A204.1 (cell line): Measurements from ENCODE around the gene KLF15.

Source experiments
- FAIRE-seq: peaks from 2 replicates; lab custom pipeline; 2012; peaks lifted over from hg19 to GRCh38; lab: Jason Lieb, UNC

The KLF15 gene

GRCh38 chr3:126306397-126306796, 50.8 kb downstream of the KLF15 start:
- FAIRE-seq = no peak

- FAIRE-seq = no peak
These were observed 51.8 kb downstream of the KLF15 start for GRCh38 chr3:126305427-126305826.

- FAIRE-seq = no peak
These were observed 52.5 kb downstream of the KLF15 start for GRCh38 chr3:126304704-126305103.

- FAIRE-seq = no peak
These were observed 52.9 kb downstream of the KLF15 start for GRCh38 chr3:126304291-126304690.

GRCh38 chr3:126303272-126303671, 53.9 kb downstream of the KLF15 start:
- no peak for FAIRE-seq

- no peak for FAIRE-seq
These were observed 56.3 kb downstream of the KLF15 start for GRCh38 chr3:126300761-126301481.

- FAIRE-seq = no peak
These were observed 57.0 kb downstream of the KLF15 start for GRCh38 chr3:126300001-126300760.

GRCh38 chr3:126295407-126295939, 61.7 kb downstream of the KLF15 start:
- no peak for FAIRE-seq

- no peak for FAIRE-seq
These were observed 62.9 kb downstream of the KLF15 start for GRCh38 chr3:126294211-126294808.

GRCh38 chr3:126293370-126294082, 63.7 kb downstream of the KLF15 start:
- FAIRE-seq = no peak
